GM18861 (cell line): Measurements from ENCODE around the gene CTNNA3.

Experiments
- ATAC-seq: cut with Tn5 transposase; IDR thresholded peaks from one replicate; pipeline ENCODE4 v1.9.1; 2021; ENCODE audit not compliant: unreplicated experiment

Gene CTNNA3

GRCh38 chr10:67046507-67046906 is 649.5 kb downstream of the CTNNA3 start:
- no peak for ATAC-seq

GRCh38 chr10:67045404-67045803 is 650.6 kb downstream of the CTNNA3 start:
- ATAC-seq, result no peak

- no peak for ATAC-seq
Measured at GRCh38 chr10:67043041-67043440, 653.0 kb downstream of the CTNNA3 start.

- no peak for ATAC-seq
Measured at GRCh38 chr10:67036808-67037207, 659.2 kb downstream of the CTNNA3 start.

GRCh38 chr10:67033878-67034277 is 662.1 kb downstream of the CTNNA3 start:
- no peak for ATAC-seq

- no peak for ATAC-seq
Measured at GRCh38 chr10:67022099-67022498, 673.9 kb downstream of the CTNNA3 start.

- no peak for ATAC-seq
Measured at GRCh38 chr10:67017218-67017617, 678.8 kb downstream of the CTNNA3 start.

GRCh38 chr10:67015225-67015624 is 680.8 kb downstream of the CTNNA3 start:
- ATAC-seq, result no peak

- ATAC-seq, result no peak
Measured at GRCh38 chr10:67011981-67012380, 684.0 kb downstream of the CTNNA3 start.

GRCh38 chr10:67011480-67011879 is 684.5 kb downstream of the CTNNA3 start:
- ATAC-seq, result no peak

GRCh38 chr10:67005981-67006380 is 690.0 kb downstream of the CTNNA3 start:
- ATAC-seq, result no peak

- ATAC-seq, result no peak
Measured at GRCh38 chr10:67004690-67005089, 691.3 kb downstream of the CTNNA3 start.

- no peak for ATAC-seq
Measured at GRCh38 chr10:66999762-67000545, 696.0 kb downstream of the CTNNA3 start.

- ATAC-seq, result no peak
Measured at GRCh38 chr10:66996996-66997395, 699.0 kb downstream of the CTNNA3 start.

GRCh38 chr10:66990143-66990830 is 705.7 kb downstream of the CTNNA3 start:
- no peak for ATAC-seq

GRCh38 chr10:66983475-66983818 is 712.5 kb downstream of the CTNNA3 start:
- no peak for ATAC-seq

- ATAC-seq, result no peak
Measured at GRCh38 chr10:66982792-66983474, 713.1 kb downstream of the CTNNA3 start.

- no peak for ATAC-seq
Measured at GRCh38 chr10:66982053-66982420, 714.0 kb downstream of the CTNNA3 start.

GRCh38 chr10:66981361-66982052 is 714.5 kb downstream of the CTNNA3 start:
- no peak for ATAC-seq

- ATAC-seq, result no peak
Measured at GRCh38 chr10:66980246-66980815, 715.7 kb downstream of the CTNNA3 start.

- ATAC-seq, result no peak
Measured at GRCh38 chr10:66964946-66965345, 731.0 kb downstream of the CTNNA3 start.
